Activated CD4-positive, alpha-beta T cell treated with anti-CD3 and anti-CD28 coated beads, Interleukin-2, amount 50 U/mL, for 48 hours (primary cell): ENCODE data around the gene CFAP46.

Source experiments
- DNase-seq, 2 experiments: peaks; one replicate each; pipeline ENCODE4 v3.0.0-alpha.2; 2020

CFAP46 gene

GRCh38 chr10:132764108-132764507 is 178.3 kb downstream of the CFAP46 start:
- no peak for DNase-seq

GRCh38 chr10:132763545-132763944 is 178.8 kb downstream of the CFAP46 start:
- no peak for DNase-seq

- DNase-seq, result peak; percentile 8 to 31
Measured at GRCh38 chr10:132762267-132762666, 180.1 kb downstream of the CFAP46 start.

GRCh38 chr10:132761395-132762060 is 180.8 kb downstream of the CFAP46 start:
- DNase-seq, result no peak

- no peak for DNase-seq
Measured at GRCh38 chr10:132758865-132759264, 183.5 kb downstream of the CFAP46 start.
